Activated effector memory CD4-positive, alpha-beta T cell treated with Interleukin-2 at 50 U/mL for 16 hours (primary cell): ENCODE data around the gene ADGRB3.
"Not testable (repeated sequence)": the region's sequence is repeated elsewhere in the genome, so short reads cannot be mapped to it uniquely, and the experiment has no call there.

Experiments used
- DNase-seq: peaks from one replicate; pipeline ENCODE4 v3.0.0-alpha.2; 2020

Gene ADGRB3

GRCh38 chr6:68743099-68743498 is 108.0 kb downstream of the ADGRB3 start:
- DNase-seq = no peak

GRCh38 chr6:68744376-68744775 is 109.3 kb downstream of the ADGRB3 start:
- DNase-seq = not testable (repeated sequence)

- no peak for DNase-seq
Observed at GRCh38 chr6:68746376-68746775, 111.3 kb downstream of the ADGRB3 start.

GRCh38 chr6:68747110-68747790 is 112.2 kb downstream of the ADGRB3 start:
- DNase-seq = no peak

- DNase-seq = not testable (repeated sequence)
Observed at GRCh38 chr6:68747832-68748231, 112.8 kb downstream of the ADGRB3 start.

GRCh38 chr6:68754681-68755213 is 119.7 kb downstream of the ADGRB3 start:
- no peak for DNase-seq

- no peak for DNase-seq
Observed at GRCh38 chr6:68756454-68757375, 121.6 kb downstream of the ADGRB3 start.

GRCh38 chr6:68757821-68758220 is 122.7 kb downstream of the ADGRB3 start:
- DNase-seq = no peak

- DNase-seq = no peak
Observed at GRCh38 chr6:68758559-68758958, 123.5 kb downstream of the ADGRB3 start.

- DNase-seq = no peak
Observed at GRCh38 chr6:68760485-68760884, 125.4 kb downstream of the ADGRB3 start.

- no peak for DNase-seq
Observed at GRCh38 chr6:68760941-68761676, 126.0 kb downstream of the ADGRB3 start.

- no peak for DNase-seq
Observed at GRCh38 chr6:68761985-68762384, 126.9 kb downstream of the ADGRB3 start.

GRCh38 chr6:68771426-68771825 is 136.3 kb downstream of the ADGRB3 start:
- no peak for DNase-seq

- DNase-seq = no peak
Observed at GRCh38 chr6:68774843-68775242, 139.8 kb downstream of the ADGRB3 start.

GRCh38 chr6:68776354-68776753 is 141.3 kb downstream of the ADGRB3 start:
- DNase-seq = no peak

GRCh38 chr6:68777956-68778355 is 142.9 kb downstream of the ADGRB3 start:
- no peak for DNase-seq

- no peak for DNase-seq
Observed at GRCh38 chr6:68778356-68779020, 143.4 kb downstream of the ADGRB3 start.

GRCh38 chr6:68779366-68779765 is 144.3 kb downstream of the ADGRB3 start:
- DNase-seq = no peak

GRCh38 chr6:68790128-68790527 is 155.0 kb downstream of the ADGRB3 start:
- not testable (repeated sequence) for DNase-seq

GRCh38 chr6:68814976-68815375 is 179.9 kb downstream of the ADGRB3 start:
- not testable (repeated sequence) for DNase-seq

GRCh38 chr6:68826501-68826900 is 191.4 kb downstream of the ADGRB3 start:
- DNase-seq = no peak

GRCh38 chr6:68834551-68834950 is 199.5 kb downstream of the ADGRB3 start:
- no peak for DNase-seq

- DNase-seq = no peak
Observed at GRCh38 chr6:68838571-68838970, 203.5 kb downstream of the ADGRB3 start.
